RWPE1 (cell line): ENCODE results near the gene ADCK2.
"Not testable (repeated sequence)": the region's sequence is repeated elsewhere in the genome, so short reads cannot be mapped to it uniquely, and the experiment has no call there.

Experiments used
- CTCF ChIA-PET: fragments of 350-600 bp; sonication (Branson Sonifier 250); formaldehyde crosslinking; extraction: SDS; loops from one replicate; lab custom pipeline; 2021; lab: Yijun Ruan, JAX
- POLR2A ChIA-PET: fragments of 400-600 bp; formaldehyde crosslinking; extraction: SDS; loops from one replicate; lab custom pipeline; 2020; ENCODE audit warnings: antibody characterized with exemption; ENCODE audit not compliant: low non-redundant PET; lab: Yijun Ruan, JAX
- DNase-seq: peaks from one replicate; pipeline ENCODE4 v3.0.0; 2012; ENCODE audit warnings: low spot score
- H3K27ac ChIP-seq: fragments of 450-650 bp; 2 replicates; pipeline ENCODE4 v1.5.1; 2017
- TF ChIP-seq, protein P1 (sequence below): fragments of 450-650 bp; conservative IDR thresholded peaks from 2 replicates; pipeline ENCODE4 v1.5.1; 2017; ENCODE audit warnings: low read depth, mild to moderate bottlenecking

ADCK2 gene

DNA sequence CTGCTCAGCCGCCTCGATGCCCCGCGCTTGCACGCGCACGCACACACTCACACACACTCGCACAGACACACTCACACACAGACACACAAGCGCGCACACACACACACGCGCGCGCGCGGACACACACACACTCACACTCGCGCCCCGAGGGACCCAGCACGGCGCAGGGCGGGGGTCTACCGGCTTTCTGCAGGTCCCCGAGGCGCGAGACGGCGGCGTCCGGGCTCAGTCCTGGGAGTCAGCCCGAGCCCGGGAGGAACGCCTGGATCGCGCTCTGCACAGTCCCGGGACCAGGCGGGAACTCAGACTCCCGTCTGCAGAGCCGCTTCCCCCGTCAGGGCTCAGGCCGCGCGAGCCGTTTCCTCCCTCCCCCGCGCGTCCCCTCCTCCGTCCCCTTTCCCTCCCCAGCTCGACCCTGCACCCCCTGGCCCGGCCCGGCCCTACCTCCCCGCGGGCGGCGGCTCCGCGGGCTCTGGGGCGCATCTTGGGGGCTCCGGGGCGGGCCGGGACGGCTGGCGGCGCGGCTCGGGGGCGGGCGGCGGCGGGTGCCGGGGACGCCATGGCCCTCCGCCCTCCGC, 32.6 kb upstream of the ADCK2 start:
- TF ChIP-seq, protein P1, sequence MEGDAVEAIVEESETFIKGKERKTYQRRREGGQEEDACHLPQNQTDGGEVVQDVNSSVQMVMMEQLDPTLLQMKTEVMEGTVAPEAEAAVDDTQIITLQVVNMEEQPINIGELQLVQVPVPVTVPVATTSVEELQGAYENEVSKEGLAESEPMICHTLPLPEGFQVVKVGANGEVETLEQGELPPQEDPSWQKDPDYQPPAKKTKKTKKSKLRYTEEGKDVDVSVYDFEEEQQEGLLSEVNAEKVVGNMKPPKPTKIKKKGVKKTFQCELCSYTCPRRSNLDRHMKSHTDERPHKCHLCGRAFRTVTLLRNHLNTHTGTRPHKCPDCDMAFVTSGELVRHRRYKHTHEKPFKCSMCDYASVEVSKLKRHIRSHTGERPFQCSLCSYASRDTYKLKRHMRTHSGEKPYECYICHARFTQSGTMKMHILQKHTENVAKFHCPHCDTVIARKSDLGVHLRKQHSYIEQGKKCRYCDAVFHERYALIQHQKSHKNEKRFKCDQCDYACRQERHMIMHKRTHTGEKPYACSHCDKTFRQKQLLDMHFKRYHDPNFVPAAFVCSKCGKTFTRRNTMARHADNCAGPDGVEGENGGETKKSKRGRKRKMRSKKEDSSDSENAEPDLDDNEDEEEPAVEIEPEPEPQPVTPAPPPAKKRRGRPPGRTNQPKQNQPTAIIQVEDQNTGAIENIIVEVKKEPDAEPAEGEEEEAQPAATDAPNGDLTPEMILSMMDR = no peak
- POLR2A ChIA-PET = no interaction called here
- DNase-seq = peak; percentile 30
- no peak overlapping the region for H3K27ac ChIP-seq
- CTCF ChIA-PET = interaction anchor here (0.6 kb wide), 1 partner anchor 27 kb away, joined by 3 read pairs; no protein-coding TSS in a partner anchor

DNA sequence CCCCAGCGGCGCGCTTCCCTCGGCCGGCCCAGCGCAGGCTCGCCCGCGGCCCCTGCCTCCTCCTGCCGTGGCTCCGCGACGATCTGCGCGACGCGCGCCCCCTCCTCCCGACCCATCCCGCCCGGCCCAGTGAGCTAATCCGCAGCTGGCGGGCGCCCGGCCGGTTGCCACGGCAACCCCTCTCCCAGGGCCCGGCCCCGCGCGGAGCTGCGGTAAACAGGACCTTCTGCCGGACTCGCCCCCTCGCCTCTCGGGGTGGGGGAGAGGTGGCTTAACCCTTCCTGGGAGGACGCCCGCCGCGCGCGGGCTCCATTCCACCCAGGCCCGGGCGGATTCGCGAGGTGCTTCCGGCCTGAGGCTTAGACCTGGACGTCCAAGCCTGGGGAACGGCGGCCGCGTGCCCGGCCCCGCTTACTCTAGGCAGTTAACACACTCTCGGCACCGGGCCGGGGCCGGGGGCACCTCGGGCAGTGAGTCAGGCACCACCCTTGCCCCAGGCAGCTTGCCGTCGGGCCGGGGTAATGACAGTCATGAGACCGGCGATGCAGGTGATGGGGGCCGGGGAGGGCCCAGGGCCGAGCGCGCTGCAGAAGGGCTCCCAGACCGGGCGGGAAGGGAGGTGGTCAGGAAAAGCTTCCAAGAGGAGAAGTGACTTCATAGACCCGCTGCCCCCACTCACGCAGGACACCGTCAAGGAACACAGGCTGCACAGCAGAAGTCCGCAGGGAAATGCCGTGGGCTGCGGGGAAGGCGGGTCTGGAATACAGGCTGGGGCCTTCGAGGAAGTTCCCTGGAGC, 31.8 kb upstream of the ADCK2 start, which contains the start of gene DENND2A:
Gene DENND2A (minus strand): TSS at position 87 of the 797 bp plus-strand sequence. CDS start 38,416 bp downstream, outside the sequence.
- DNase-seq = no peak
- ChIA-PET POLR2A (no interaction called here), CTCF (interaction anchor here (1.0 to 1.2 kb wide), 2 partner anchors 123 to 124 kb away, joined by 3 to 5 read pairs; no protein-coding TSS in a partner anchor)
- no peak within 1 kb of the TSS for H3K27ac ChIP-seq
- TF ChIP-seq, protein P1 = no peak

DNA sequence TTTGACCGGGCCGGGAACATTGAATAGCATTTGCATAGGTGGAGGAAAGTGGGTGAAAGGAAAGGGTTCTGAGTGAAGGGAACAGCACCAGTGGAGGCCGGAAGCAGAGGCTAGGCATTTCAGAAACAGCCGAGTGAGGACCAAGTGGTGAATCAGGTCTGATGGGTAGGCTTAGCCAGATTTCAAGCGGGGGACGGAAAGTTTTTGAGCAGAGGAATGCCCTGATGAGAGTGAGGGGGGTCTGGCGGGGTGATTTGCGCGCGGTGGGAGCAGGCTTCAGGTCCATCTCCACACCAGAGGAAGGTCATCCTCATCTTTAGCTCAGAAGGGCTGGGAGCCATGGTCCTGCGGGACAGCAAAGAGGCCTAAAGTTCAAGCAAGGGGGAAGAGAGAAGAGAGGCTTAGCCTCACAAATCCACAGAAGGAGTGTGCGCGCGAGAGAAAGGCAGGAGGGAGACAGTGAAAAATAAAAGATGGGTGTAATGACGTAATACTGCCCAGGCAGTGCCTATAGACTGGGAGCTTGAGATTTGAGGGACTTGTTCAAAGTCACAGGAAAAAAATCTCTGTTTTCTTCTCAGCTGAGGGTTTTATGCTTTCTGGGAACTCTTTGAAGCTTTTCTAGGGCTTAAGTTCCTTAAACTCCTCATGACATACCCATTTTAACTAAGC, 31.1 kb upstream of the ADCK2 start:
- H3K27ac ChIP-seq = no peak overlapping the region
- TF ChIP-seq, protein P1 = no peak
- ChIA-PET CTCF (interaction anchor here (1.0 to 1.2 kb wide), 2 partner anchors 124 kb away, joined by 3 to 5 read pairs; no protein-coding TSS in a partner anchor), POLR2A (no interaction called here)
- DNase-seq = no peak

DNA sequence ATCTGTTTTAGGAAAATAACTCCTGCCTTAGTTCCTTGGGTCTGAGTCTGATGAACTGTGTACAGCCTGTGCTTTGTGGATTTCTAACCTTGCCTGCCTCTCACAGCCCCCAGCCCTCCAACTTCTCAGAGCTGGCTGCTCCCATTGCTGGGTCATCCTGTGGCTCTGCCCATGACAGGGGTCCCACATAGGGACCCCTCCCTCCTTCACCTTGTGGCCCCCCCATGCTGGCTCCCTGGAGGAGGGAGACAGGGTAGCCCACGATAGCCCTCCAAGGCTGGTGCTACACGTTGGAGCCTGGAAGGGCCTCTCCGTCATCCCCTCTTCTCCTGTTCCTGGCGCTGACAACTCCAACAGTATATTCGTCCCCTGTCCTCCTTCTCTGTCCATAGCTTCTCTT, 29.3 kb upstream of the ADCK2 start:
- CTCF ChIA-PET = no interaction called here
- POLR2A ChIA-PET = no interaction called here
- no peak for DNase-seq
- TF ChIP-seq, protein P1 = no peak
- H3K27ac ChIP-seq = no peak overlapping the region

DNA sequence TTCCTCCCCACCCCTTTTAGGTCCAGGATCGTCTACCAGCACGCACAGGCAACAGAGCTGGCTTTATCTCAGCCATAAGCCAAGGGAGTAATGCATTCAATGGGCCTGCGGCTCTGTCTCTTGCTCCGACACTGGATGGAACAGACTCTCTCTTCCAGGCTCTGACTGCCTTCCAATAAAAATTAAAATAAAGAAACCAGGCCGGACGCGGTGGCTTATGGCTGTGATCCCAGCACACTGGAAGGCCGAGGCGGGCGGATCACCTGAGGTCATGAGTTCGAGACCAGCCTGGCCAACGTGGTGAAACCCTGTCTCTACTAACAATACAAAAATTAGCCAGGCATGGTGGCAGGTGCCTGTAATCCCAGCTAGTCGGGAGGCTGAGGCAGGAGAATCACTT, 28.0 kb upstream of the ADCK2 start:
- CTCF ChIA-PET, POLR2A ChIA-PET, DNase-seq, H3K27ac ChIP-seq: not testable (repeated sequence)

DNA sequence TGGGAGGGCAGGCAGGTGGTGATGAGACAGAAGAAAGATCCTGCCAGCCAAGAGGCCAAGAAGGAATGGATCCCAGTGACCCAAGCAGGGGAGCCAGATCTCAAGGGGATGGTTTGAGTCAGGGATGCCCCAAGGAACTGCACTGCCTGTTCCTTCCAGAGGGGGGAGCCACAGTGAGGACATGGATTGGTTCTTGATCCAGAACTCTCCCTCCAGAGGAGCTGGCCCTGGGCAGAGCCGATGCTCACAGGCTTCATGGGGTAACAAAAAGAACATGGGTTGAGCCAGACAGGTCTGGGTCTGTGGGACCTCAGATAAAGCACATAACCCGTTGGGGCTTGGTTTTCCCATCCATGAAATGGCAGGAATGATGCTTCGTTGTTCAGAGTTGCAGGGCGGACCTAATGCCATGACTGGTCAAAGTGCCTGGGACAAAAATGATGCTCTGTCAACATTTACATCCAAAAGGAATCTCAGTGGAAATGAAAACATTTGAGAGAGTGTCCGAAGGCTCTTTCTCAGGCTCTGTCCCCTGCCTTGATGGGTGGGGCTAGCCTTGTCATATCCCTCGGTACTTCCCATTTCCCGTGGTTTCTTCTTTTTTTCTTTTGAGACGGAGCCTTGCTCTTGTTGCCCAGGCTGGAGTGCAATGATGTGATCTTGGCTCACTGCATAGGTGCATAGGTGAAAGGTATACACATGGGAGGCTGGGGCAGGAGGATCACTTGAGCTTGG, 27.4 kb upstream of the ADCK2 start:
- TF ChIP-seq, protein P1 = no peak
- POLR2A ChIA-PET = no interaction called here
- DNase-seq = no peak
- CTCF ChIA-PET = no interaction called here
- no peak overlapping the region for H3K27ac ChIP-seq
